Eye (tissue), 1 donor: ENCODE data around the gene TBL3.
A peak's percentile ranks its signal among the peaks of the same experiment; 100 is the strongest.
"Not testable (repeated sequence)": the region's sequence is repeated elsewhere in the genome, so short reads cannot be mapped to it uniquely, and the experiment has no call there.

Experiments
- DNase-seq: peaks from one replicate; pipeline ENCODE4 v3.0.0-alpha.2; 2015

TBL3 gene

DNA sequence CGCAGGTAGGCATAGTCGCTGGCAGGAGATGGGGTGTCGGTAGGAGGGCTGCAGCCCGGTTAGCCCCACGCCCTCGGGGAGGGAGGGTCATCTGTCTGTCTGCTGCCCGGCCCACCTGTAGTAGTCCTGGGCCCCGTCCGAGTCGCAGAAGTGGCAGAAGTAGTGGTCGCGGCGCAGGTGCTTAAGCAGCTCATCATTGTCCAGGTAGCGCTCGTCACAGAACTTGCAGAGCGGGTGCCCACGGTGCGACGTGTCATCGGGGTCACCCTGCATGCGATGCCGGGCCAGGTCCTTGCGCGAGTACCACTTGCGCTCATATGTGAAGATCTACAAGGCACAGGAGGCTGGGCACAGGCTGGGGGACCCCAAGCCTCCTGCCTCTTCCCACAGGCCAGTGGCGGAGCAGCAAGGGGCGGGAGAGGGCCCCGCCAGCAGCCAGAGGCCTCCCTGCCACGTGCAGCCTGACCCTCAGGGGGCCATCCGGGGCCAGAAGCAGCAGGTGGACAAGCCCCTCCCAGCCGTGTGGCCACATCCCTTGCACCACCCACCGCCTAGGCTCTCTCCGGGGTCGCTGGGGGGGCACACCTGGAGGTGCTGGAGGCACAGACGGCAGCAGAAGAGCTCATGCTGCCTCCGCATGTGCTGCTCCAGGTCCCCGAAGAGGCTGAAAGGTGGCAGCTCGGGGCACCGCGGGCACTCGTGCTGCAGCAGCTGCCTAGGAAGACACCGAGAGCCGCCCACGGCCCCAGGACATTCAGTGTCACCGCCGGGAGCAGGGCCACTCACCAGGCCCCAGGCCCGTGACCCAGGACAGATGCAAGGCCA lies 30.8 kb downstream of the TBL3 start:
- no peak for DNase-seq

DNA sequence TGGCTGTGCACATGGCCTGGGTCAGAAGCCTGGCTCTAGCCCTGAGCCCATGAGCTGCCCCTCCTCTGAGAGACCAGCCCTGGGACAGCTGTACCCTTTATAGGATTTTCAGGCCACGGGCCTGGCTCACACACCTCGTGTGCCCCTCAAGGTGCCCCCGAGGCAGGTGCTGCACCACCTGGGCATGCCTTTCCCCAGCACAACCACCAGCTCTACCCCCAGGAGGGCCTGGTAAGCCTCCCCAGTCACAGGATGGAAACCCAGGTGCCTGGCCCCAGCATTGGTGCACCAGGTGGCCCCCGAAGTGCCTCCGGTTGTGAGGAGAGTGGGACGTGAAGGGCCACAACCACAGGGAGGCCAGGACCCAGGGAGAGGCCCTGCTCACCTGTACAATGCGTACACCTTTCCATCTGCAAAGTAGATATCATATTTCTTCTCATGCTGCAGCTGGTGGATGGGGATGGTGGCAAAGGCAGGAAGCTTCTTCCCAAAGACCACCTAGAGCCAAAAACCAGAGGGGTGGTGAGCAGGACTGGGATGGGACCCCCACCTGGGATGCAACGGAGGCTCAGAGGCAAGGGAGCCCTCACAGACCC lies 31.5 kb downstream of the TBL3 start:
- DNase-seq = no peak

GRCh38 chr16:2003827-2004641 lies 32.2 kb downstream of the TBL3 start:
- DNase-seq = peak; percentile 96

DNA sequence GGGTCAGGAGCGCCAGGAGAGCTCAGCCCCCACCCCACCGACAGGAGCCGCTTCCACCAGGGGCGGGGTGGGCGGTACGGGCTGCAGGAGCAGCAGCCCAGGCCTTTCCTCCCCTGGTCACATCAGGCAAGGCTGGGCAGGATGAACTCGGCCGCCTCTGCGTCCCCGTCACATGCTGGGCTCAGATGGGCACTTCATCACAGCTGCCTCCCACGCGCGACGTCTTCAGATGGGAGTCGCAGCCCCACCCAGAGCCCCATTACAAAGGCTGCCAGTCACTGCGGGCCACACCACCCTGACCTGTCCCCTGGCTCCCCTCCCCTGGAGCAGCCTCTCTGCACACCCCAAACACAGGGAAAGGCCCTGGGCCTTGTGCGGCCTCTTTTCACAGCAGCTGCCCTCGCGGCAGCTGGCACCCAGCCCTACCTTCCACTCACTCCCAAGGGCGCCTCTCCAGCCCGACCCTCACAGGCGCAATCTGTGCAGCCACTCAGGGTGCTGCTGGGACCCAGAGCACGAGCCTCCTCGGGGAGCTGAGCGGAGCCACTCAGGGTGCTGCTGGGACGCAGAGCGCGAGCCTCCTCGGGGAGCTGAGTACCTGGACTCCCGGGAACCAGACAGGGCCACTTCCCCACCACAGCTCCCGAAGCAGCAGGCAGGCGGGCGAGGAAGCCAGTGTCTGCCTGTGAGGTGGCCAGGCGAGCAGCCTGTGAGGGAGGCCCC lies 33.1 kb downstream of the TBL3 start:
- DNase-seq = peak; percentile 15

DNA sequence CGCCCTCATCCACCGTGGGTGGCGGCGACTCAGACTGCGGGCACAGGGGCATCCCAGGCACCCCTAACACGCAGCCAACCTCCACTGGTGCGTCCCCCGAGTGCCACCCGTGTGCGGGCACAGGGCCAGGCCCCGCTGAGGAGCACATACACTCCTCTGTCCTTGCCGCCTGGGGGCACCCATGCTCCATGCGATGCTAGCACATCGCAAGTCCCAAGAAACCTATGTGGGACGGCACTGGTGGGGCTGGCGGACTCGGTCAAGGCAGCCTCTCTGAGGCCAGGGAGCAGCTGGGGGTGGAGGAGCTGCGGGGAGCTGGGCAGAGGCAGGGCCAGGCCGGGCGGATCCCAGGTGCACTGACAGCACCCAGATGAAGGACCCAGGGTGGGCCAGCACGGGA lies 33.8 kb downstream of the TBL3 start:
- DNase-seq = no peak

GRCh38 chr16:2006317-2006716 lies 34.5 kb downstream of the TBL3 start:
- DNase-seq = no peak

DNA sequence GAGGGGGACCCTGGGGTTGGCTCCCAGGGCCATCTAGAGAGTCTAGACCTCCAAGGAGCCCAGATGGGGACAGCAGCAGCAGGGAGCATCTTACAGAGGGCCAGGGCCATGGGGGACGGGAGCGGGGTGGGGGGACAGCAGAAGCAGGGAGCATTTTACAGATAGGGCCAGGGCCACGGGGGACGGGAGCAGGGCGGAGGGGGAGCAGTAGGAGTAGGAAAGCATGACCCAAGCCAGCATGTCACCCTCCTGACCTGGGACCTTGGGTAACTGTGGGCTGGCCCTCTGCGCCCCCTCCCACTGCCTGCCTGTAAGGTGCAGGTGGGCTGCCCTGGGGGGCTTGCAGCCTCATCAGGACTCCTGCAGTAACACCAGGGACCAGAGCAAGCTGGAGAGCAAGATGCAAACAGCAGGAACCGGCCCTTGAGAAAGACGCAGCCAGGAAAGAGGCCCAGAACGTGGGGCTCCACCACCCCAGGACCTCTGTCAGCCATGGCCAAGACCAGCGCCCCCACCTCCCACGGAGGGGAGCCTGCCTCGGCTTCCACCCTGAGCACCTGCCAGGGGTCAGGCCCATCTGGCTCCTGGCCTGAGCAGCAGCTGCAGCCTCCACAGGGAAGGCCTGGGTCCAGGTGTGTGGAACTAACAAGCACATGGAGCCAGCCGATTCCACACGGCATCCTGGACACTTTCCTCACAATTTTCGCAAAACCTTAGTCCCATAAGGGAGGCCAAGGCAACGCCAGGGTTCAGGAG lies 35.4 kb downstream of the TBL3 start:
- DNase-seq = no peak

GRCh38 chr16:2008009-2008526 lies 36.2 kb downstream of the TBL3 start:
- no peak for DNase-seq

- DNase-seq = peak; percentile 37
Measured at GRCh38 chr16:2008631-2009163, 36.8 kb downstream of the TBL3 start.

GRCh38 chr16:2009164-2009711 lies 37.4 kb downstream of the TBL3 start:
- peak; percentile 38 for DNase-seq

DNA sequence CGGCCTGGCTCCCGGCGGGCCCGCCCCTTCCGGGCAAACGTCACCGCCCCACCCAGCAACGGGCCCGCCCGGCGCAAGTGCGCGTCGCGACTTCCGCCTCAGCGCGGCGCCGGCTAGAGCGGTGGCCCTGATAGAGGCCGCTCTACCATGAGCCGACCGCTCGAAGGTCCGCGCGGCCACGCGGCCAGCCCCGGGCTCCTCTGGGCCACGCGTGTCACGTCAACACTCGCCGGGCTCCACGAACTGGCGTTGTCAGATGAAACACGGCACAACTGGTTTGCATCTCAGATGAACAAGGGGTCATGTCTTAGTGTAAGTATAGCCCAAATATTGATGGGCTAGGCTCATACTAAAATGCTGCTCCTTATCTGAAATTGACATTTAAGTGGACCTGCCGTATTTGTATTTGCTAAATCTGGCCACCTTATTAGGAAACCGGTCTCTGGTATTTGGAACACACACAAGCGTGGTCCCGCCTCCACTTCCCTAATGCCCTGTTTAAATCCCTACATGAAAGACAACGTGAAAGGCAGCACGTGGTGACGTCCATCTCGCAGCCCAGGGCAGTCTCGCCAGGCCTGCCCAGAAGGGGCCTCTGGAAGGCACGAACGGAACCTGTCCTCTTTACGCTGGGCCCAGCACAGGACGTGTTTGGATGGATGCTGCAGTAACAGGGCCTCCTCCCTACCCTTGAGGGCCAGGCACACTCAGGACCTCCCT lies 38.1 kb downstream of the TBL3 start, which contains the start of gene ZNF598:
Gene ZNF598 (minus strand): TSS at position 31 of the 720 bp plus-strand sequence.
- peak; percentile 94 for DNase-seq

- not testable (repeated sequence) for DNase-seq
Measured at GRCh38 chr16:2011726-2012125, 39.9 kb downstream of the TBL3 start.

DNA sequence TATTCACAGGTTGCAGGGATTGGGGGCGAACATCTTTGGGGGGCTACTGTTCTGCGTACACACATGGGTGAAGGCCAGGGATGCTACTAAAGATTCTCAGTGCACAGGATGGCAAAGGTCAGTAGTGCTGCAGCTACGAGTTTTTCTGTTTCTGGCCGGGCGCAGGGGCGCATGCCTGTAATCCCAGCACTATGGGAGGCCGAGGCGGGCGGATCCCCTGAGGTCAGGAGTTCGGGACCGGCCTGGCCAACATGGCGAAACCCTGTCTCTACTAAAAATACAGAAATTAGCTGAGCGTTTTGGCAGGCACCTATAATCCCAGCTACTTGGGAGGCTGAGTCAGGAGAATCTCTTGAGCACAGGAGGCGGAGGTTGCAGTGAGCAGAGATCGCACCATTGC lies 41.7 kb downstream of the TBL3 start:
- no peak for DNase-seq

GRCh38 chr16:2015117-2015946 lies 43.5 kb downstream of the TBL3 start:
- no peak for DNase-seq

GRCh38 chr16:2015947-2016208 lies 44.0 kb downstream of the TBL3 start:
- DNase-seq = no peak

DNA sequence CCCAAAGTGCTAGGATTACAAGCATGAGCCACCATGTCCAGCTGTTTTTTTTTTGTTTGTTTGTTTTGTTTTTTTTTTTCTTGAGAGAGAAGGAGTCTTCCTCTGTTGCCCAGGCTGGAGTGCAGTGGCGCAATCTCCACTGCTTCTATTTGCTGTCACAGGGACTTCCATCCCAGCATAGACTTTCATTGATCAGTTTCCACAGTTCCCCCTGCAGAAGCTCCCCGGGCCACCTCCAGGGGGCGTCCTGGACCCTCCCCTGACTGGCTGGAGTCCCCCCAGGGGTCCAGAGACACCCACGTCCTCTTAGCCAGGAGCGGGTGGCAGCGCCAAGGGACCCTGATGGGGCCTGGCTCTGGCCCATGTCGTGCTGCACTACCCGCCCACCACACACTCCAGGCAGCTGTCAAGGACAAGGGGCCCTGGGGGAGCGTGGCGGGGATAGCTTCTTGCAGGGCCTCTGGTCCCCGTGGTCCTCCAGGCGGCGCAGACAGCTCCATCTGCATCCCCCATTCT lies 44.6 kb downstream of the TBL3 start:
- no peak for DNase-seq

GRCh38 chr16:2019518-2019920 lies 47.7 kb downstream of the TBL3 start, which contains the start of gene NPW:
TSS of gene NPW (plus strand) at chr16:2019785.
- DNase-seq = peak; percentile 50

GRCh38 chr16:2019921-2020831 lies 48.3 kb downstream of the TBL3 start:
- DNase-seq = peak; percentile 54

DNA sequence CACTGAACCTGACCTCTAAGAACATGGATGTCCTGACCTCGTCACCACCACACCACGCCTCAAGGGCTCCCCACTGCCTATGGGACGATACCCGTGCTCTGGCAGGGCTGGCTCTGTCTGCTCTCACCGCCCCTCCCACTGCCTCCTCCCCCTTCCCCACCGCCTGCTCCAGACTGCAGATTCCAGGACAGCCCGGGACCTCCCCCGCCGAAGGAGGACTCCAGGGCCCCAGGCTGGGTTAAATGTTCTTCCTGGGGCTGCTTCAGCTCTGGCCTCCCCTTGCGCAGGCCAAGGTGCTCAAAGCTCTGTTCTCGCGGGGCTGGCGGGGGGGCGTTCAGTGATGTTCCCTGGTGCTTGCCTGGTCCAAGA lies 50.9 kb downstream of the TBL3 start:
- no peak for DNase-seq
